H9 (cell line): ENCODE results near the gene HES3. TPM values are rescaled to one million over a fixed set of nuclear protein-coding genes. Genes with fewer than 3 reads are reported as not detected.

Source experiments
- DNase-seq: peaks from one replicate; pipeline ENCODE4 v3.0.0-alpha.2; 2017
- H2AFZ ChIP-seq: one replicate; pipeline ENCODE4 v1.6.1; 2013; ENCODE audit warnings: mild to moderate bottlenecking, low read length, control low read depth, moderate library complexity
- H2AK5ac ChIP-seq: 2 replicates; pipeline ENCODE4 v1.6.1; 2013; ENCODE audit warnings: low read length, control low read depth, mixed read lengths; ENCODE audit not compliant: insufficient read length
- H2BK120ac ChIP-seq: one replicate; pipeline ENCODE4 v1.6.1; 2013; ENCODE audit warnings: low read depth, mild to moderate bottlenecking, low read length, control low read depth, inconsistent platforms; ENCODE audit not compliant: poor library complexity, severe bottlenecking
- H2BK12ac ChIP-seq: 2 replicates; pipeline ENCODE4 v1.6.1; 2013; ENCODE audit warnings: low read length, control low read depth, mixed read lengths, low read depth; ENCODE audit not compliant: insufficient read length
- H2BK15ac ChIP-seq: 2 replicates; pipeline ENCODE4 v1.6.1; 2013; ENCODE audit warnings: low read depth, low read length, control low read depth
- H2BK20ac ChIP-seq: one replicate; pipeline ENCODE4 v1.6.1; 2013; ENCODE audit warnings: low read depth, mild to moderate bottlenecking, low read length, control low read depth, inconsistent platforms; ENCODE audit not compliant: poor library complexity, severe bottlenecking
- H2BK5ac ChIP-seq: 2 replicates; pipeline ENCODE4 v1.6.1; 2013; ENCODE audit warnings: low read length, control low read depth, mixed read lengths; ENCODE audit not compliant: insufficient read length
- H3K14ac ChIP-seq: 2 replicates; pipeline ENCODE4 v1.6.1; 2013; ENCODE audit warnings: low read length, control low read depth; ENCODE audit not compliant: insufficient read depth
- H3K18ac ChIP-seq: 2 replicates; pipeline ENCODE4 v1.6.1; 2013; ENCODE audit warnings: low read depth, mild to moderate bottlenecking, mixed read lengths, low read length, control low read depth; ENCODE audit not compliant: insufficient read length
- H3K23ac ChIP-seq: 2 replicates; pipeline ENCODE4 v1.6.1; 2013; ENCODE audit warnings: low read length, control low read depth, mixed read lengths, low read depth; ENCODE audit not compliant: insufficient read length
- H3K23me2 ChIP-seq: 2 replicates; pipeline ENCODE4 v1.6.1; 2013; ENCODE audit warnings: low read depth, mild to moderate bottlenecking, mixed read lengths, low read length, control low read depth; ENCODE audit not compliant: insufficient read length, poor library complexity, severe bottlenecking
- H3K27ac ChIP-seq: 2 replicates; pipeline ENCODE4 v1.5.1; 2013; ENCODE audit warnings: low read length, control low read depth, mixed read lengths, low read depth; ENCODE audit not compliant: insufficient read length
- H3K27me3 ChIP-seq: 2 replicates; pipeline ENCODE4 v1.6.1; 2013; ENCODE audit warnings: low read length, control low read depth, inconsistent platforms; ENCODE audit not compliant: insufficient read depth
- H3K4ac ChIP-seq: 2 replicates; pipeline ENCODE4 v1.6.1; 2013; ENCODE audit warnings: low read depth, mild to moderate bottlenecking, control low read depth, inconsistent platforms, low read length, moderate library complexity
- H3K4me1 ChIP-seq: 2 replicates; pipeline ENCODE4 v1.6.1; 2013; ENCODE audit warnings: low read length, control low read depth, inconsistent platforms; ENCODE audit not compliant: insufficient read depth
- H3K4me2 ChIP-seq: 2 replicates; pipeline ENCODE4 v1.6.1; 2013; ENCODE audit warnings: low read length, control low read depth, mixed read lengths; ENCODE audit not compliant: insufficient read length, insufficient read depth
- H3K56ac ChIP-seq: 2 replicates; pipeline ENCODE4 v1.6.1; 2013; ENCODE audit warnings: low read depth, mild to moderate bottlenecking, mixed read lengths, low read length, control low read depth; ENCODE audit not compliant: insufficient read length
- H3K79me1 ChIP-seq: 2 replicates; pipeline ENCODE4 v1.6.1; 2013; ENCODE audit warnings: low read depth, mild to moderate bottlenecking, moderate library complexity, low read length, control low read depth, inconsistent platforms; ENCODE audit not compliant: insufficient read depth, poor library complexity, severe bottlenecking
- H3K79me2 ChIP-seq: 2 replicates; pipeline ENCODE4 v1.6.1; 2013; ENCODE audit warnings: low read length, control low read depth, inconsistent platforms; ENCODE audit not compliant: insufficient read depth
- H3K9ac ChIP-seq: 2 replicates; pipeline ENCODE4 v1.6.1; 2013; ENCODE audit warnings: low read length, control low read depth, mixed read lengths; ENCODE audit not compliant: insufficient read length; ENCODE audit errors: extremely low read depth
- H3K9me3 ChIP-seq: one replicate; pipeline ENCODE4 v1.6.1; 2013; ENCODE audit warnings: low read depth, low read length, inconsistent platforms; ENCODE audit not compliant: control insufficient read depth
- H3T11ph ChIP-seq: one replicate; pipeline ENCODE4 v1.6.1; 2013; ENCODE audit warnings: mild to moderate bottlenecking, low read length, control low read depth, inconsistent platforms
- H4K20me1 ChIP-seq: one replicate; pipeline ENCODE4 v1.6.1; 2013; ENCODE audit not compliant: control insufficient read depth, insufficient read length, insufficient read depth
- H4K5ac ChIP-seq: 2 replicates; pipeline ENCODE4 v1.6.1; 2013; ENCODE audit warnings: low read depth, mild to moderate bottlenecking, mixed read lengths, low read length, control low read depth; ENCODE audit not compliant: insufficient read length
- H4K8ac ChIP-seq: replicated peaks from 2 replicates; pipeline ENCODE4 v1.6.1; 2013; ENCODE audit warnings: low read length, control low read depth, mixed read lengths, low read depth; ENCODE audit not compliant: insufficient read length
- H4K91ac ChIP-seq: 2 replicates; pipeline ENCODE4 v1.6.1; 2013; ENCODE audit warnings: low read depth, mild to moderate bottlenecking, moderate library complexity, mixed read lengths, low read length, control low read depth; ENCODE audit not compliant: insufficient read length
- H3K27ac Mint-ChIP-seq, 3 experiments: 2 replicates in 2 of 3; 3 replicates in 1 of 3; pipeline ENCODE4 v1.8.0; 2020 to 2021; ENCODE audit warnings: mixed read lengths in 3 of 3, mild to moderate bottlenecking in 1 of 3, moderate library complexity in 1 of 3
- H3K27me3 Mint-ChIP-seq: 2 replicates; pipeline ENCODE4 v1.8.0; 2021; ENCODE audit warnings: low read depth, mild to moderate bottlenecking, moderate library complexity, mixed read lengths
- H3K36me3 Mint-ChIP-seq, 3 experiments: 2 replicates in 2 of 3; 3 replicates in 1 of 3; pipeline ENCODE4 v1.8.0; 2020 to 2021; ENCODE audit warnings: low read depth in 3 of 3, mixed read lengths in 3 of 3; ENCODE audit not compliant: insufficient read depth in 1 of 3
- H3K4me1 Mint-ChIP-seq, 2 experiments: 2 replicates each; pipeline ENCODE4 v1.8.0; 2020; ENCODE audit warnings: mixed read lengths in 2 of 2
- H3K4me3 Mint-ChIP-seq, 2 experiments: 2 replicates in 1 of 2; 3 replicates in 1 of 2; pipeline ENCODE4 v1.8.0; 2020 to 2021; ENCODE audit warnings: mild to moderate bottlenecking in 2 of 2, mixed read lengths in 2 of 2, moderate library complexity in 1 of 2
- H3K9me3 Mint-ChIP-seq, 2 experiments: 2 replicates in 1 of 2; 3 replicates in 1 of 2; pipeline ENCODE4 v1.8.0; 2020; ENCODE audit warnings: mild to moderate bottlenecking in 2 of 2, mixed read lengths in 2 of 2, moderate library complexity in 1 of 2
- CTCF ChIP-seq: fragments of 200-600 bp; sonication (generic); conservative IDR thresholded peaks from 3 replicates; pipeline ENCODE4 v1.8.0; 2021; ENCODE audit warnings: antibody characterized with exemption, mild to moderate bottlenecking
- WGBS: extraction: QIAGEN DNeasy Blood & Tissue Kit; methylation state at CpG from one replicate; pipeline ENCODE4 v1.1.7; 2013; ENCODE audit warnings: missing lambda C conversion rate, low lambda C conversion rate, mixed read lengths; ENCODE audit not compliant: insufficient read length; ENCODE audit errors: extremely low coverage; 5-methylcytosine and 5-hydroxymethylcytosine counted together
- total RNA-seq: library from RNA; stranded (reverse); gene quantifications from 2 replicates; pipeline ENCODE4 v1.2.1, GENCODE V29; 2021

The HES3 gene
- total RNA-seq, 1 experiment from 2014 or later = 89.9 TPM

DNA sequence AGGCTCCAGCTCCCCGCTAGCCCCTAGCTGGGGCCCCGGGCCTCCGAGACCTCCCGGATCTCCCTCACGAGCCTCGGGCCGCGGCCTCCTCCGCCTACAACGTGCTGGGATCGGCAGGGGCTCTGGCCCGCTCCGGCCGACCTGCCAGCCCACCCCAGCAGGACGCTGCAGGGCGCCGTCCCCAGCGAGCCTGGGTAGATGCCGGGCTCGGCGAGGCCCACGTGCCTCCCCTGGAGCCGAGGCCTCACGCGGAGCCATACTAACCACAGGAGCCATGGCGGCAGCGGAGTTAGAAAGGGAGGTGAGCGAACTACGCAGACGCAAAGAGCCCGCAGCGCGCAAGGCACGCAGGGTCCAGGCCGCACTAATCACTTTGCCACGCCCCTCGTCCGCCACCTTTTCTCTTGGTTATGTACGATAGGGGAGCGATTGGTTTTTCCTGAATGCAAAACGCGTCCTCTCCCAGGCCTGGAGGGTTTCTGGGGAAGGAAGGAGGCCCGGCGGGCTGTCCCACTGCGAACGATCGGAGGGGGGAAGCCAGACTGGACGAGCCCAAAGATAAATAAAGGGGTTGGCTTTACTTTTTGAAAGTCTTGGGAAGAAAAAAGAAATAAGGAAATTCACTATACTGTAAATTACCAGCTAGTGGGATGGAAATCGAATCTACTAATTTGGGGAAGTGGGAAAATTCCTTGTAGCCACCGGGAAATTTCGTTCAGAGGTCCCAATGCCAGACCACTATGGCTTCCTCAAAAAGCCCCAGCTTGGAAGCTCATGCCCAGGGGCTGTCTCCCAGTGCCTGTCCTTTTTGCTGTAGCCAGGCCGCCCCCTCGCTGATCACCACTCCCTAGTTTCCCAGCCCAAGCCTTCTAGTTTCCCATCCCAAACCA lies 44.4 kb upstream of the HES3 start, which contains the start of gene RPL22:
TSS of gene RPL22 (minus strand) at position 298 of the 890 bp plus-strand sequence. CDS start at position 276, 22 bp downstream.
- Histone ChIP-seq H2BK5ac (peak within 1 kb of the TSS; percentile 82), H2BK12ac (peak within 1 kb of the TSS; percentile 92), H3K23me2 (peaks cover 15% of the 10 kb centered on the region), H3T11ph (no peak within 1 kb of the TSS), H3K4ac (peak within 1 kb of the TSS; percentile 18; the same call in 1 of the 2 replicates), H4K20me1 (no peaks in the 10 kb centered on the region), H4K8ac (no peak within 1 kb of the TSS), H3K4me2 (peak within 1 kb of the TSS; percentile 91), H3K9ac (peak within 1 kb of the TSS; percentile 98), H3K27me3 (no peaks in the 10 kb centered on the region), H3K27ac (peak within 1 kb of the TSS; percentile 69), H3K14ac (peak within 1 kb of the TSS; percentile 90), H3K18ac (peak within 1 kb of the TSS; percentile 90), H2AFZ (no peak within 1 kb of the TSS), H2BK15ac (peak within 1 kb of the TSS; percentile 73), H4K5ac (peak within 1 kb of the TSS; percentile 89), H2BK20ac (no peak within 1 kb of the TSS), H2AK5ac (no peak within 1 kb of the TSS), H3K56ac (no peak within 1 kb of the TSS), H3K9me3 (no peaks in the 10 kb centered on the region), H3K79me1 (no peaks in the 10 kb centered on the region), H3K4me1 (peaks cover 4% of the 10 kb centered on the region; the same call in 1 of the 2 replicates), H3K23ac (no peak within 1 kb of the TSS), H4K91ac (peak within 1 kb of the TSS; percentile 53), H3K79me2 (peaks cover 25% of the 10 kb centered on the region; the same call in 1 of the 2 replicates), H2BK120ac (no peak within 1 kb of the TSS)
- peak; percentile 98 for DNase-seq
- Mint-ChIP-seq H3K4me3 (peak within 1 kb of the TSS; percentile 90 to 94), H3K9me3 (no peaks in the 10 kb centered on the region), H3K4me1 (peaks cover 32 to 40% of the 10 kb centered on the region in 2 experiments), H3K27me3 (peaks cover 3% of the 10 kb centered on the region; the same call in 1 of the 2 replicates), H3K27ac (peak within 1 kb of the TSS; percentile 92 to 99 (median 98)), H3K36me3 (peaks cover 30 to 40% (median 33%) of the 10 kb centered on the region in 3 experiments)
- TF ChIP-seq CTCF = no peak
- WGBS = no CpG with 5 or more reads among the region's 53 CpGs
